ENCODE measurements around the gene GARIN5A.

Gene GARIN5A

DNA sequence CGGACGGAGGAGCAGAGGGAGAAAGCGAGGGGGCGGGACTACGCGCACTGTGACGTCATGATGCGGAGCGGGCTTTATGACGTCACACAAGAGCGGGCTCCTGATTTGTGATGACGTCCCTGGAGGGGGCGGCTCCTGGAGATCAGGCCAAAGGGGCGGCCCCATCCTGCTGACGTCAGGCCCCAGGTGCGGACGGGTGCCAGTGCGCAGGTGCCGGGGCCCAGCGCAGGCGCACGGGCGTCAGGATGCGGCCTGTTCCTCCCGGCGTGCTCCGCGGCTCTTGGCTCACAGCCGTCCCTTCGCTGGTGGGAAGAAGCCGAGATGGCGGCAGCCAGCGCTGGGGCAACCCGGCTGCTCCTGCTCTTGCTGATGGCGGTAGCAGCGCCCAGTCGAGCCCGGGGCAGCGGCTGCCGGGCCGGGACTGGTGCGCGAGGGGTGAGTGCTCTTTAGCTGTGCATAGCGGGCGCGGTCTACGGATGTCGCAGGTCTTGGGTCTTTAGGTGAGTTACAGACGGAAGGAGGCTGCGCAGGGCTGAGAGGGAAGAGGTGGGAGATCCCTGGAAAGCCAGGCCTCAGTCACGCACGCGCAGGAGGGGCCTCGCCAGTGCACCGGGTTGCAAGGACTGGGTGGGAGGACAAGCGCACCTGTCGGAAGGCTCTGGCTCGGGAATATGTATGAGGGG is at the start of gene GARIN5A, which contains the start of gene EMC10:
Gene GARIN5A (minus strand): TSS at position 625 of the 683 bp plus-strand sequence. CDS start 460 bp downstream, at position 165.
Gene EMC10 (plus strand): TSS at position 284 of the 683 bp plus-strand sequence. CDS start 38 bp downstream, at position 322.
- peak; percentile 92 to 95 for DNase-seq

DNA sequence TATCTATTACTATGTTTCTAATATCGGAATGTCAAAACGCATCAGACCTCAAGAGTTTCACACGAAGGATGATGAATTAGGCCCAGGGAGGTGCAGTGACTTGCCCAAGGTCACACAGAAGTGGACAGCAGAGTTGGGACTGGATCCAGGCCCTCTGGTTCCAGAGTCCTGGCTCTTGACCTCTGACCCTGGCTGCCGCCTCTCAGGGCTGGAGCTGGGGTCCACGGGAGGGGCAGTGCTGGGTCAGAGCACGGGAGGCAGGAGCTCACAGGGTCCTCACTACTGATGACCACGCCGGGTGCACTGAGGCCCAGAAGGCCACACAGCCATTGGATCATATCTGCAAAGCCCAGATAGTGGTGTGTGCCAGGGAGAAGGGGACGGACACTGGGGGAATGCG is 46.2 kb upstream of the GARIN5A start:
- DNase-seq, result no peak

- DNase-seq, result no peak
Observed at GRCh38 chr19:50520822-50521465, 44.3 kb upstream of the GARIN5A start.

GRCh38 chr19:50519006-50519575 is 42.4 kb upstream of the GARIN5A start:
- no peak for DNase-seq

DNA sequence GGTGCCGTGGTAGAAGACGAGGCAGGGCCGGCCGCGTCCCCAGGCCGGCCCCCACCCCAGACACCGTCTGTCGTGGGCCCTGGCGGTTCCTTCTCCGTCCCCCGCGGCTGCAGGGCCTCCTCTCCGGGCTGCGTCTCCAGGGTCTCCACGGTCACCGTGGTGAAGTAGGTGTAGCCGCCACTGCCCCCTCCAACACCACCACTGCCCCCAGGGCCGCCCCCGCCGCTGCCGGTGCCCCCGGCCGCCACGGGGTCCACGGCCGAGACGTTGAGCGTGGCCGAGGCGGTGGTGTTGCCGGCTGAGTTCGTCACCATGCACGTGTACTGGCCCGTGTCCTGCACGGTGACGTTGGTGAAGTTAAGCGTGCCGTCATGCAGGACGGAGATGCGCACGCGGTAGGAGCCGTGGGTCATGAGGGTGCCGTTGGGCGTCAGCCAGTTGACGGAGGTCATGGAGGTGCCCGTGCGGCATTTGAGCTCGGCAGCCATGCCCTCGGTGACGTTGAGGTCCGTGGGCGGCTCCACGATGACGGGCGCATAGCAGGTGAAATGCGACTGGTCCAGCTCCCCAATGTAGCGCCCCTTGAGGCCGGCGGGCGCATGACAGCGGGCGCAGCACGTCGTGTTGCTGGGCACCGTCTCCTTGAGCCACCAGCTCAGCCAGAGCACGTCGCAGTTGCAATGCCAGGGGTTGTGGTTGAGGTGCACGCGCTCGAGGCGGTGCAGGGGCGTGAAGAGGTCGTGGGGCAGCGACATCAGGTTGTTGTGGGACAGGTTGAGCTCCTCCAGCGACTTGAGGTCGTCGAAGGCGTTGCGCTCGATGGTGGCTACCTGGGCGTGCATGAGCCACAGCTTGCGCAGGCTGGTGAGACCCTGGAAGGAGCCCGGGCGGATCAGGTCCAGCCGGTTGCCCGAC is 41.7 kb upstream of the GARIN5A start:
- DNase-seq, result no peak

DNA sequence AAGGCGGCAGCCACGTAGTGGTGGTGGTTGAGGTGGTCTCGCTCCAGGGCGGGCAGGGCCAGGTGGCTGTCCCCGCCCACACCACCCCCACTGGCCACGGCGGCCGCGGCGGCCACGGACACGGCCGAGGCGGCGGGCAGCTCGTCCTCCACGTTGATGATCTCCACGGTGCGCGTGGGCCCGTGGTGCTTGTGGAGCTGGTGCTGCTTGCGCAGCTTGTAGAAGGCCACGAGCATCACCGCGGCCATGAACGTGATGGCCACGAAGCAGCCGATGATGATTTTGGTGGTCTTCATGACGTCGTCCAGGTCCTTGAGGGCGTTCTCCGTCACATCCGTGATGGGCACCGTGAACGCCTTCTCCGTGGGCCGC is 41.0 kb upstream of the GARIN5A start:
- no peak for DNase-seq

- no peak for DNase-seq
Observed at GRCh38 chr19:50516964-50517703, 40.5 kb upstream of the GARIN5A start.

- DNase-seq, result no peak
Observed at GRCh38 chr19:50516456-50516855, 39.8 kb upstream of the GARIN5A start.

DNA sequence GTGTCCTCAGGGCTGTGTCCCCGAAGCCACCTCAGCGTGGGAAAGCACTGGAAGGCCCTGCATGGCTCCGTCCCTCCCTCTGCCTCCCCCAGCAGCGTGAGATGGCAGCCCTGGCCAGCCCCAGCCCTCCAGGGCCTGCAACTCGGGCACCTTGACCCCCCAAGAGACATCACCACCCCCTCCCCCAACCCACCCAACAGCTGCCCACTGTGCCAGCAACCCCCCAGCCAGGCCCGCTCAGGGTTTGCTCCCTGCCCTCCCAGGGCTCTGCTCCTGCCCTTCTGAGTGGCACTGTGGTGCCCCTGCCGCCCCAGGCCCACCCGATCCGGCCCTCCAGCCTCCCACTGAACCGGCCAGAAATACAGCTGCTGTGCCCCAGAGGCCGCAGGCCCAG is 38.5 kb upstream of the GARIN5A start:
- DNase-seq, result no peak

DNA sequence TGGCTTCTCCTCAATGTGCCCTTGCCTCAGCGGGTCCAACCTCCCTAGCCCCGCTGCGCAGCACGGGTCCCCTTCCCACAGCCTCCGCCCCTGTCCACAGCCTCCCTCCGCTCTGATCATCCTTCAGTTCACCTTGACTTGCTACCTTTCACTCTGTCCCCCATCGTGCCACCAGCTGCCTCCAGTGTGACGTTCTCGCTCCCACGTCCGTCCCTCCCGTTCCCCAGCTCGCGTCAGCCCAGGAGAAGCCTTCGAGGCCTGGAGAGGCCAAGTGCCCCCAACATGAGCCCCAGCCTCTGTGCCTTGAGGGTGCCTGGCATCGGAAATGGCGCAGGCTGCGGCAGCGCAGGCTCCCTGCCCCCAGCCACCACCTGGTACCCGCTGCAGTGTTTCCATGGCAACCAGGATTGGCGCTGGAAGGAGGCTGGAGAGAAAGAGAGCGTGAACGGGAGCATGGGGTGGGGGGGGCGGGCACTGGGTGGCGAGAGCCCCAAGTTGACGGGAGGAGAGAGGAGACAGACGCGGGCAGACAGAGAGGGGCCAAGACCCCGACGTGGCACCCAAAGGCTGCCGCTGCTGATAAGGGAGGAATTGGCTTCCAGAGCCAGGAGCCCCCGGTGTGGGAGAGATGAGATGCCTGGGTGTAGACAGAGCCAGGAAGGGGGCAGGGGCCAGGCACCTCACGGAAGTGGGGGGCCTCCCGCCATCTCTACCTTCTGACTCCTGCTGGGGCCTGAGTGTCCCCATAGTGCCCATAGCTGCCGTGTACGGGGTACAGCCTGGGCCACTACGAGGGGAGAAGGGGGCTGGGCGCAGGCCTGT is 37.9 kb upstream of the GARIN5A start:
- DNase-seq, result no peak

- no peak for DNase-seq
Observed at GRCh38 chr19:50513746-50514345, 37.2 kb upstream of the GARIN5A start, which contains the start of gene ASPDH. Gene ASPDH (minus strand): TSS chr19:50513913. CDS start chr19:50513823, 90 bp downstream.

DNA sequence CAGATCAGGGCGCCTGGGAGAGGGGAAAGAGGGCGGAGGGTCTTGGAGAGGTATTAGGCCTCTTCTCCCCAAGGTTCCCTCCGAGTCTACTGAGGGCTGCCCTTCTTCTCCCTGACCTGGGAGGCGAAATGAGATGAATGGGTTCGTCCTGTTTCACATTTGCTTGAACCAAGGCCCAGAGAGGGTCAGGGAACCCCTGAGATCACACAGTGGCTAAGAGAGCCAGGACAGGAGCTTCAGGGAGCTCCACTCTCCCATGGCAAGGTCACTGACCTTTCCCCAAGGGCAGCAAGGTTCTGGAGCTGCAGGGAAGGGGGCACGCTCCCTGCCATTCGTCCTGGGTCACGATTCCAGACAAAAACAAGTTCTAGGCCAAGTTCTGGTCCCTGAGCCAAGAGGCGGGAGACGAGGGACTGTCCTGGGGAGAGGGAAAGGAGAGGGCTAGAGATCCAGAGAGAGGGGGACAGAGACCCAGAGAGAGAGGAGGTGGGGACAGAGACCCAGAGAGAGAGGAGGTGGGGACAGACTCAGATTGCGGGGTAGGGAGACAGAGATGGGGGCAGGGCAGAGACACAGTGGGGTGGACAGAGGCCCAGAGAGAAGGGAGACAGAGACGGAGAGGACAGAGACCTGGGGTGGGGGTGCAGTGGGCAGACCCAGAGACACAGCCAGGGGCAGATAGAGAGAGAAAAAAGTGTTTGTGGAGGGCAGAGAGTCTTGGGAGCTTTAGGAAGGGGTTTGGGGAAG is 36.5 kb upstream of the GARIN5A start:
- DNase-seq, result no peak

- DNase-seq, result no peak
Observed at GRCh38 chr19:50512112-50512998, 35.7 kb upstream of the GARIN5A start.

- peak; percentile 94 to 95 for DNase-seq
Observed at GRCh38 chr19:50511069-50511822, 34.6 kb upstream of the GARIN5A start, which contains the start of gene JOSD2. Gene JOSD2 (minus strand): TSS chr19:50511191. CDS start chr19:50510431, 760 bp downstream.

- no peak for DNase-seq
Observed at GRCh38 chr19:50510700-50511068, 34.0 kb upstream of the GARIN5A start.

GRCh38 chr19:50510121-50510670 is 33.5 kb upstream of the GARIN5A start:
- no peak for DNase-seq

GRCh38 chr19:50509366-50509765 is 32.7 kb upstream of the GARIN5A start:
- no peak for DNase-seq

- no peak for DNase-seq
Observed at GRCh38 chr19:50508843-50509190, 32.2 kb upstream of the GARIN5A start.

Data from activated CD4-positive, alpha-beta T cell treated with anti-CD3 and anti-CD28 coated beads, Interleukin-2, amount 50 U/mL, for 48 hours (primary cell).